GM18520 (cell line): ENCODE data around the gene ACTR3C.

Experiments
- ATAC-seq: cut with Tn5 transposase; IDR thresholded peaks from one replicate; pipeline ENCODE4 v1.9.1; 2021; ENCODE audit not compliant: unreplicated experiment

ACTR3C gene

GRCh38 chr7:150359622-150360362 is 36.4 kb upstream of the ACTR3C start:
- no peak for ATAC-seq

GRCh38 chr7:150358988-150359621 is 35.8 kb upstream of the ACTR3C start:
- ATAC-seq = no peak

GRCh38 chr7:150358433-150358832 is 35.1 kb upstream of the ACTR3C start:
- ATAC-seq = no peak

- no peak for ATAC-seq
These were observed 34.6 kb upstream of the ACTR3C start for GRCh38 chr7:150357771-150358427.

- no peak for ATAC-seq
These were observed 33.9 kb upstream of the ACTR3C start for GRCh38 chr7:150357270-150357669.

- ATAC-seq = no peak
These were observed 33.0 kb upstream of the ACTR3C start for GRCh38 chr7:150356265-150356897.

- ATAC-seq = no peak
These were observed 32.3 kb upstream of the ACTR3C start for GRCh38 chr7:150355666-150356059.

- no peak for ATAC-seq
These were observed 28.3 kb upstream of the ACTR3C start for GRCh38 chr7:150351587-150352194.

- ATAC-seq = no peak
These were observed 23.6 kb upstream of the ACTR3C start for GRCh38 chr7:150346922-150347321.

GRCh38 chr7:150345012-150345411 is 21.7 kb upstream of the ACTR3C start:
- ATAC-seq = no peak

GRCh38 chr7:150344299-150344698 is 21.0 kb upstream of the ACTR3C start:
- no peak for ATAC-seq

GRCh38 chr7:150343225-150343624 is 19.9 kb upstream of the ACTR3C start:
- ATAC-seq = no peak

- no peak for ATAC-seq
These were observed 18.7 kb upstream of the ACTR3C start for GRCh38 chr7:150342121-150342408.

- ATAC-seq = no peak
These were observed 18.1 kb upstream of the ACTR3C start, which contains the start of gene RARRES2 for GRCh38 chr7:150341263-150342120. Gene RARRES2 (minus strand): TSS chr7:150341629. CDS start chr7:150340609, 1,020 bp downstream.

GRCh38 chr7:150340875-150341262 is 17.5 kb upstream of the ACTR3C start:
- no peak for ATAC-seq

- no peak for ATAC-seq
These were observed 16.8 kb upstream of the ACTR3C start for GRCh38 chr7:150340024-150340749.

GRCh38 chr7:150339409-150339809 is 16.1 kb upstream of the ACTR3C start:
- no peak for ATAC-seq

- ATAC-seq = no peak
These were observed 15.0 kb upstream of the ACTR3C start for GRCh38 chr7:150338166-150338829.

GRCh38 chr7:150337659-150338081 is 14.3 kb upstream of the ACTR3C start:
- ATAC-seq = no peak
